Kidney epithelial cell (primary cell): ENCODE results near the gene PTEN. TPM values are rescaled to one million over a fixed set of nuclear protein-coding genes. Genes with fewer than 3 reads are reported as not detected.
"Not testable (repeated sequence)": the region's sequence is repeated elsewhere in the genome, so short reads cannot be mapped to it uniquely, and the experiment has no call there.

Experiments used
- DNase-seq: peaks from one replicate; pipeline ENCODE4 v3.0.0-alpha.2; 2010; ENCODE audit warnings: low read depth
- H3K27me3 ChIP-seq: 2 replicates; pipeline ENCODE4 v1.6.0; 2011; ENCODE audit warnings: low read length; ENCODE audit not compliant: control insufficient read depth, insufficient read depth
- H3K36me3 ChIP-seq: 2 replicates; pipeline ENCODE4 v1.5.1; 2011; ENCODE audit warnings: low read length; ENCODE audit not compliant: control insufficient read depth, insufficient read depth
- H3K4me3 ChIP-seq: 2 replicates; pipeline ENCODE4 v1.5.1; 2011; ENCODE audit warnings: low read depth, mild to moderate bottlenecking, control low read depth, low read length
- total RNA-seq: library from RNA; depleted of rRNA; stranded (reverse); fragments of >200 nt; gene quantifications from 2 replicates; pipeline ENCODE4 v1.2.3, GENCODE V29; 2015
- TF ChIP-seq, protein P1 (sequence below): IDR thresholded peaks from 2 replicates; pipeline ENCODE4 v1.5.1; 2011; ENCODE audit warnings: mild to moderate bottlenecking, moderate library complexity, low read length, control low read depth, inconsistent platforms; ENCODE audit not compliant: insufficient read depth, poor library complexity, severe bottlenecking

Gene PTEN
- total RNA-seq, 1 donor from 2014 or later = 39.3 TPM

DNA sequence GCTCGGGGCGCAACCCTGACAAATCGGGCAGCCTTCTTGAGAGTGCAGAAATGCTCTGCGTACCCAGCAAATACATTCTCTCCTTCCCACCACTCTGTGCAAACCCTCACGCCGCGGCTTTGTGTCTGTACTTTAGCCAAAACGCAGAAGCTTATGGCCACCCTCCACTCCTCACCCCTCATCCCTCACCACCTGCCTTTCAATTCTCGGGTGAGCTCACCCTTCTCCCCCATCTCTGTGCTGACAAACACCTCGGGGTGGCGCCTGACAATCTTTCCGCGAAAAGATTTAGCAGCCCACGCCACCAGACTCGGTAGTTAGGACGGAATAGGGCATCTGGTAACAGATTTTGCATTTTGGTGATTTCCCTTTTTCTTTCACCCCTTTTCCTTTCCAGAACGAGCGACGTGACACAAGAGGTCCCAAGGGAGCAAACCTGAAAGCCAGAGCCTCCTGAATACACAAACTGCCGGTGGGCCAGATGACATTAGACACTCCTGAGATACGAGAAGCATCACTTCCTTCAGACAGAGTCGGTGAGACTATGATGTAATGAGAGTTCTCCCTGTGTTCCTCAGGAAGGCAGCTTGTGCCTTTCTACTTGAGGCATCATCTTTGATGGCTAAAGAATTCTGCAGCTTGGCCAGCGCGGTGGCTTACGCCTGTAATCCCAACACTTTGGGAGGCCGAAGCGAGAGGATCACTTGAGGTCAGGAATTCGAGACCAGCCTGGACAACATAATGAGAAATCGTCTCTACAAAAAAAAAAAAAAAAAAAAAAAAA is 44.7 kb upstream of the PTEN start:
- Histone ChIP-seq H3K4me3 (peak overlapping the region; percentile 76), H3K27me3 (no peaks in the 10 kb centered on the region), H3K36me3 (no peaks in the 10 kb centered on the region)
- TF ChIP-seq, protein P1, sequence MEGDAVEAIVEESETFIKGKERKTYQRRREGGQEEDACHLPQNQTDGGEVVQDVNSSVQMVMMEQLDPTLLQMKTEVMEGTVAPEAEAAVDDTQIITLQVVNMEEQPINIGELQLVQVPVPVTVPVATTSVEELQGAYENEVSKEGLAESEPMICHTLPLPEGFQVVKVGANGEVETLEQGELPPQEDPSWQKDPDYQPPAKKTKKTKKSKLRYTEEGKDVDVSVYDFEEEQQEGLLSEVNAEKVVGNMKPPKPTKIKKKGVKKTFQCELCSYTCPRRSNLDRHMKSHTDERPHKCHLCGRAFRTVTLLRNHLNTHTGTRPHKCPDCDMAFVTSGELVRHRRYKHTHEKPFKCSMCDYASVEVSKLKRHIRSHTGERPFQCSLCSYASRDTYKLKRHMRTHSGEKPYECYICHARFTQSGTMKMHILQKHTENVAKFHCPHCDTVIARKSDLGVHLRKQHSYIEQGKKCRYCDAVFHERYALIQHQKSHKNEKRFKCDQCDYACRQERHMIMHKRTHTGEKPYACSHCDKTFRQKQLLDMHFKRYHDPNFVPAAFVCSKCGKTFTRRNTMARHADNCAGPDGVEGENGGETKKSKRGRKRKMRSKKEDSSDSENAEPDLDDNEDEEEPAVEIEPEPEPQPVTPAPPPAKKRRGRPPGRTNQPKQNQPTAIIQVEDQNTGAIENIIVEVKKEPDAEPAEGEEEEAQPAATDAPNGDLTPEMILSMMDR = peak; percentile 22
- no peak for DNase-seq

DNA sequence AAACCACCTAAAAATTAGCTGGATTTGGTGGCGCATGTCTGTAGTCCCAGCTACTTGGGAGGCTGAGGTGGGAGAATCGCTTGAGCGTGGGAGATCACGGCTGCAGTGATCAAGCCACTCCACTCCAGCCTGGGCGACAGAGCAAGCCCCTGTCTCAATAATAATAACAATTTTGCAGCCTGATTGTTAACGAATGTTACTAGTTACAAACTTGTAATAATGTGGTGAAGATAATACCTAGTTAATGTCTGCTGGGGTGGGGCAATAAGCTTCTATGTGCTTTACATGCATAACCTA is 44.2 kb upstream of the PTEN start:
- TF ChIP-seq, protein P1 = no peak
- H3K4me3 ChIP-seq = no peak overlapping the region

DNA sequence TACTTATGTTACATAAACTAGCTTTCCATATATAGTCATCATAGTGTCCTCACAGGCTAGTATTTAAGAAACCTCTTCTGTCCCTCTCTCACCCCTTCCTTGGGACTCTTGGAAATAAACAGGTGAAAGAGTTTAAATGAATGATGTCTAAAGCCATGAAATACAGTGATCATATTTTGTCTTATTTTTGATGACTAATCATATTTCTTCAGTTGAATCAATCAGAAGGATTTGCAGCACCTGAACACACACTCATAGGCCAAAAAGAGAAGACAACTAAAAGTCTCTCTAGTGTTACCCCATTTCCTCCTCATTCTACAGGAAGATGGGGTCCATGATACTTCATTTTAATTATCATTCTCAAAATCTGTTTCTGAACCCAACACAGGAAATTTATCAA is 36.8 kb upstream of the PTEN start:
- DNase-seq = no peak
- H3K36me3 ChIP-seq = no peaks in the 10 kb centered on the region
- TF ChIP-seq, protein P1 = no peak
- H3K27me3 ChIP-seq = no peaks in the 10 kb centered on the region
- no peak overlapping the region for H3K4me3 ChIP-seq

More for the DNA sequence above, 44.2 kb upstream of the PTEN start:
- Histone ChIP-seq H3K36me3 (no peaks in the 10 kb centered on the region), H3K27me3 (no peaks in the 10 kb centered on the region)
- DNase-seq = no peak

DNA sequence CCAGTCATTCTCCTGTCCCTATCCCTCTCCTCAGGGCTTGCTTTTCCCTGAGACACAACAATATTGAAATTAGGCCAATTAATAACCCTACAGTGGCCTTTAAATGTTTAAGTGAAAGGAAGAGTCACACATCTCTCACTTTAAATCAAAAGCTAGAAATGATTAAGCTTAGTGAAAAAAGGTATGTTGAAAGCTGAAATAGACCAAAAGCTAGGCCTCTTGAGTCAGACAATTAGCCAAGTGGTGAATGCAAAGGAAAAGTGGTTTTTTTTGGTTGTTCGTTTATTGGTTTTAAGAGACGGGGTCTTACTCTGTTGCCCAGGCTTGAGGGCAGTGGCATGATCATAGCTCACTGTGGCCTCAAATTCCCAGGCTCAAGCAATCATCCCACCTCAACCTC is 35.7 kb upstream of the PTEN start:
- DNase-seq = no peak
- Histone ChIP-seq H3K36me3 (no peaks in the 10 kb centered on the region), H3K27me3 (no peaks in the 10 kb centered on the region), H3K4me3 (no peak overlapping the region)
- TF ChIP-seq, protein P1 = no peak

DNA sequence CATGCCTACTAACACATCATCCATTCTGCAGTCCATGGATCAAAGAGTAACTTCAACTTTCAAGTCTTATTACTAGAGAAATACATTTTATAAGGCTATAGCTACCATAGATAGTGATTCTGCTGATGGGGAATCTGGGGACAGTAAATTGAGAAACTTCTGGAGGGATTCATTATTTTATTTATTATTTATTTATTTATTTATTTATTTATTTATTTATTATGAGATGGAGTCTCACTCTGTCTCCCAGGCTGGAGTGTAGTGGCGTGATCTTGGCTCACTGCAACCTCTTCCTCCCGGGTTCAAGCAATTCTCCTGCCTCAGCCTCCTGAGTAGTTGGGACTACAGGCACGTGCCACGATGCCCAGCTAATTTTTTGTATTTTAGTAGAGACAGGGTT is 34.4 kb upstream of the PTEN start:
- DNase-seq, H3K27me3 ChIP-seq, H3K4me3 ChIP-seq, H3K36me3 ChIP-seq: not testable (repeated sequence)

DNA sequence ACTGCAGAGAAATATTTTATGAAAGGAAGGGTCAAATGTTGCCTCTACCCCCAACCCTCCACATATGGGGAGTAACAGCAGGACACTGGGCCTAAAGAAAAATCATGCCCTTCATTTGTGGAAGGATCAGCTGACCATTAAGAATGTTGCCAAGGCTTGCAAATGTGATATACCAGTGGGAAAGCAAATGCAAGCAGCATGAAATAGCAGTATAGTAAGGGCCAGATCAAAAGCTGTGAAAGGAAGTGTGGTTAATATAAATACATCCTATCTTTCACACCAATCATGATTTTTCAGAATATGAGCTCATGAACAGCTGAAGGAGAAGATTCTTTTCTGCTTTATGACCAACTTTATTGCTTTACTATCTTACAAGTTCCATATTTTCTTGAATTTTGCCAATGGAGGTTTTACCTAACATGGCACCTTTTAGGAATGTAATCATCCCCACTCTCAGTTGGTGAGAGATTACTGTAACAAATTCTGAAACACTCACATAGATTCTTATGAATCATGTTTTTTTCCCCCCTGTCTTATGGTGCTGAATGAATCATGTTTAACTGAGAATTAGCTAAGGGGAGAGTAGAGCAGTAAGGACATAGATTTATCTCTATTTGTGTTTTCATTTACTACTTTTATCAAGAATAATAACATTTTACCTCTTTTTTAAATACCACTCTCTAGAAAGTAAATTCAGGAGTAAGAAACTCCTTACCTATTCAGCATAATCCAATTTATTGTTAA is 33.3 kb upstream of the PTEN start:
- TF ChIP-seq, protein P1 = no peak
- Histone ChIP-seq H3K27me3 (no peaks in the 10 kb centered on the region), H3K4me3 (no peak overlapping the region), H3K36me3 (no peaks in the 10 kb centered on the region)
- DNase-seq = no peak
